Eye (tissue), 1 donor: ENCODE data around the gene GPER1.
A peak's percentile ranks its signal among the peaks of the same experiment; 100 is the strongest.
"Not testable (repeated sequence)": the region's sequence is repeated elsewhere in the genome, so short reads cannot be mapped to it uniquely, and the experiment has no call there.

Experiments
- DNase-seq: peaks from one replicate; pipeline ENCODE4 v3.0.0-alpha.2; 2015

Gene GPER1

GRCh38 chr7:1087952-1088920 lies at the start of gene GPER1:
TSS of gene GPER1 (plus strand) at chr7:1088113. CDS start at chr7:1091729, 3,616 bp downstream.
- DNase-seq = peak; percentile 73

GRCh38 chr7:1040233-1040632 lies 47.7 kb upstream of the GPER1 start:
- DNase-seq = not testable (repeated sequence)

GRCh38 chr7:1040790-1041189 lies 47.1 kb upstream of the GPER1 start:
- peak; percentile 87 for DNase-seq

GRCh38 chr7:1041551-1042491 lies 46.1 kb upstream of the GPER1 start:
- DNase-seq = peak; percentile 68

GRCh38 chr7:1042492-1042833 lies 45.5 kb upstream of the GPER1 start:
- DNase-seq = no peak

- DNase-seq = no peak
Measured at GRCh38 chr7:1043552-1044188, 44.2 kb upstream of the GPER1 start.

- peak; percentile 96 for DNase-seq
Measured at GRCh38 chr7:1044189-1045068, 43.5 kb upstream of the GPER1 start, which contains the start of gene GPR146. TSS of gene GPR146 (plus strand) at chr7:1044546. CDS start at chr7:1057516, 12,970 bp downstream.

- DNase-seq = no peak
Measured at GRCh38 chr7:1045069-1046063, 42.5 kb upstream of the GPER1 start.

GRCh38 chr7:1046722-1047679 lies 40.9 kb upstream of the GPER1 start:
- DNase-seq = no peak

GRCh38 chr7:1049006-1049741 lies 38.7 kb upstream of the GPER1 start:
- DNase-seq = no peak

GRCh38 chr7:1049801-1050200 lies 38.1 kb upstream of the GPER1 start:
- no peak for DNase-seq

GRCh38 chr7:1050254-1050906 lies 37.5 kb upstream of the GPER1 start:
- no peak for DNase-seq

GRCh38 chr7:1050956-1051690 lies 36.8 kb upstream of the GPER1 start:
- no peak for DNase-seq

GRCh38 chr7:1052031-1052818 lies 35.7 kb upstream of the GPER1 start:
- DNase-seq = peak; percentile 55

- DNase-seq = no peak
Measured at GRCh38 chr7:1053002-1053411, 34.9 kb upstream of the GPER1 start.

- DNase-seq = peak; percentile 63
Measured at GRCh38 chr7:1053816-1054370, 34.0 kb upstream of the GPER1 start.
